H1 (cell line): ENCODE results near the gene EIF2S2. TPM values are rescaled to one million over a fixed set of nuclear protein-coding genes. Genes with fewer than 3 reads are reported as not detected.

Experiments
- CTCF ChIA-PET: fragments of 300-600 bp; sonication (Branson Sonifier 250); formaldehyde crosslinking; loops from one replicate; lab custom pipeline; 2021; ENCODE audit not compliant: partially characterized antibody; lab: Charles Lee
- POLR2A ChIA-PET: fragments of 300-600 bp; sonication (Branson Sonifier 250); formaldehyde crosslinking; loops from one replicate; lab custom pipeline; 2021; ENCODE audit warnings: inconsistent platforms; ENCODE audit not compliant: partially characterized antibody; lab: Charles Lee
- DNase-seq, 2 experiments: peaks; one replicate each; pipeline versions ENCODE4 v3.0.0 to v3.0.0-alpha.2; 2010 to 2022; ENCODE audit warnings: low spot score in 2 of 2, low read depth in 1 of 2, mixed read lengths in 1 of 2
- FAIRE-seq: peaks from 2 replicates; lab custom pipeline; 2011; peaks lifted over from hg19 to GRCh38; lab: Jason Lieb, UNC
- H2AFZ ChIP-seq: 2 replicates; pipeline ENCODE4 v1.8.1; 2012; ENCODE audit warnings: low read length, inconsistent platforms
- H2AK5ac ChIP-seq: 2 replicates; pipeline ENCODE4 v1.6.1; 2013; ENCODE audit warnings: low read depth, low read length
- H2BK120ac ChIP-seq: replicated peaks from 2 replicates; pipeline ENCODE3; 2013; ENCODE audit warnings: low read depth, low read length, inconsistent platforms
- H2BK12ac ChIP-seq: 2 replicates; pipeline ENCODE4 v1.6.1; 2013; ENCODE audit warnings: low read depth, low read length
- H2BK15ac ChIP-seq: 2 replicates; pipeline ENCODE4 v1.6.1; 2013; ENCODE audit warnings: low read length
- H2BK20ac ChIP-seq: 2 replicates; pipeline ENCODE4 v1.6.1; 2013; ENCODE audit warnings: low read length
- H2BK5ac ChIP-seq: 2 replicates; pipeline ENCODE4 v1.6.1; 2013; ENCODE audit warnings: low read depth, low read length
- H3K14ac ChIP-seq: 2 replicates; pipeline ENCODE4 v1.6.1; 2013; ENCODE audit warnings: inconsistent platforms; ENCODE audit not compliant: insufficient read length
- H3K18ac ChIP-seq: 2 replicates; pipeline ENCODE4 v1.6.1; 2013; ENCODE audit warnings: low read length; ENCODE audit errors: extremely low read depth
- H3K23ac ChIP-seq: 2 replicates; pipeline ENCODE4 v1.6.1; 2013; ENCODE audit warnings: inconsistent platforms; ENCODE audit not compliant: insufficient read length
- H3K23me2 ChIP-seq: 2 replicates; pipeline ENCODE4 v1.6.1; 2013; ENCODE audit warnings: low read depth, low read length
- H3K27ac ChIP-seq: 2 replicates; pipeline ENCODE4 v1.6.1; 2011; ENCODE audit warnings: low read depth, low read length, inconsistent platforms
- H3K27me3 ChIP-seq, 4 experiments: replicated peaks in 1 of 4; 1 replicate in 1 of 4; 2 replicates in 3 of 4; pipeline versions ENCODE4 v1.6.1 to v1.8.1; 2011 to 2013; ENCODE audit warnings: low read length in 3 of 4, mild to moderate bottlenecking in 3 of 4, inconsistent platforms in 2 of 4, mixed read lengths in 2 of 4, moderate library complexity in 1 of 4; ENCODE audit not compliant: control insufficient read depth in 3 of 4, insufficient read depth in 3 of 4; ENCODE audit errors: extremely low read depth in 1 of 4
- H3K36me3 ChIP-seq, 4 experiments: 2 replicates each; pipeline versions ENCODE4 v1.6.1 to v1.8.1; 2011 to 2013; ENCODE audit warnings: mild to moderate bottlenecking in 4 of 4, low read length in 3 of 4, moderate library complexity in 2 of 4, control low read depth in 1 of 4, inconsistent platforms in 1 of 4; ENCODE audit not compliant: insufficient read depth in 4 of 4, control insufficient read depth in 2 of 4
- H3K4ac ChIP-seq: replicated peaks from 2 replicates; pipeline ENCODE3; 2013; ENCODE audit warnings: low read length, low read depth, mixed read lengths, inconsistent platforms; ENCODE audit not compliant: insufficient read length
- H3K4me1 ChIP-seq, 4 experiments: replicated peaks in 1 of 4; 1 replicate in 1 of 4; 2 replicates in 3 of 4; pipeline versions ENCODE4 v1.6.1 to v1.8.1; 2011 to 2013; ENCODE audit warnings: low read length in 3 of 4, inconsistent platforms in 2 of 4, mixed read lengths in 1 of 4; ENCODE audit not compliant: insufficient read depth in 4 of 4, control insufficient read depth in 3 of 4
- H3K4me2 ChIP-seq, 2 experiments: 2 replicates each; pipeline versions ENCODE4 v1.6.1 to v1.8.1; 2011 to 2013; ENCODE audit warnings: low read depth in 2 of 2, low read length in 2 of 2, control low read depth in 1 of 2, inconsistent platforms in 1 of 2, mild to moderate bottlenecking in 1 of 2; ENCODE audit not compliant: insufficient read depth in 1 of 2
- H3K4me3 ChIP-seq, 4 experiments: fragments of 200-600, 300-600 bp in 1 of 4; sonication (generic), shearing (Covaris generic), sonication (Bioruptor Twin) in 1 of 4; 2 replicates each; pipeline versions ENCODE4 v1.5.1 to v1.8.1; 2011 to 2016; ENCODE audit warnings: low read length in 4 of 4, low read depth in 3 of 4, control low read depth in 2 of 4, inconsistent platforms in 2 of 4, mild to moderate bottlenecking in 2 of 4, mixed read lengths in 1 of 4, moderate library complexity in 1 of 4; ENCODE audit not compliant: insufficient read depth in 2 of 4; ENCODE audit errors: extremely low read depth in 1 of 4
- H3K56ac ChIP-seq: replicated peaks from 2 replicates; pipeline ENCODE3; 2013; ENCODE audit warnings: low read depth, mild to moderate bottlenecking, mixed read lengths, low read length, inconsistent platforms; ENCODE audit not compliant: insufficient read length
- H3K79me1 ChIP-seq: 2 replicates; pipeline ENCODE4 v1.6.1; 2013; ENCODE audit warnings: low read depth, low read length, control low read depth
- H3K79me2 ChIP-seq, 2 experiments: 2 replicates each; pipeline versions ENCODE4 v1.6.1 to v1.8.1; 2012 to 2013; ENCODE audit warnings: low read length in 2 of 2, mild to moderate bottlenecking in 2 of 2, inconsistent platforms in 1 of 2; ENCODE audit not compliant: insufficient read depth in 2 of 2, control insufficient read depth in 1 of 2
- H3K9ac ChIP-seq, 4 experiments: replicated peaks in 1 of 4; 1 replicate in 1 of 4; 2 replicates in 3 of 4; pipeline versions ENCODE4 v1.6.1 to v1.8.1; 2011 to 2013; ENCODE audit warnings: low read depth in 3 of 4, low read length in 3 of 4, control low read depth in 2 of 4, mild to moderate bottlenecking in 2 of 4, moderate library complexity in 2 of 4, inconsistent platforms in 1 of 4; ENCODE audit errors: extremely low read depth in 1 of 4
- H3K9me3 ChIP-seq, 2 experiments: 2 replicates each; pipeline versions ENCODE4 v1.6.1 to v1.8.1; 2012 to 2013; ENCODE audit warnings: mild to moderate bottlenecking in 2 of 2, moderate library complexity in 2 of 2, control low read depth in 1 of 2, inconsistent platforms in 1 of 2, low read depth in 1 of 2, low read length in 1 of 2, mixed read lengths in 1 of 2; ENCODE audit not compliant: insufficient read depth in 2 of 2
- H4K20me1 ChIP-seq, 2 experiments: replicated peaks in 1 of 2; 2 replicates each; pipeline versions ENCODE3 to v1.8.1; 2011 to 2013; ENCODE audit warnings: inconsistent platforms in 2 of 2, low read length in 2 of 2, mild to moderate bottlenecking in 1 of 2; ENCODE audit not compliant: insufficient read depth in 2 of 2, control insufficient read depth in 1 of 2
- H4K5ac ChIP-seq: 2 replicates; pipeline ENCODE4 v1.6.1; 2013; ENCODE audit warnings: low read length, low read depth, mixed read lengths, inconsistent platforms; ENCODE audit not compliant: insufficient read length
- H4K8ac ChIP-seq: 2 replicates; pipeline ENCODE4 v1.8.0; 2013; ENCODE audit warnings: mild to moderate bottlenecking, moderate library complexity, low read length, inconsistent platforms; ENCODE audit not compliant: insufficient read depth; ENCODE audit errors: extremely low read depth
- H4K91ac ChIP-seq: replicated peaks from 2 replicates; pipeline ENCODE3; 2013; ENCODE audit warnings: low read length, mixed read lengths, inconsistent platforms; ENCODE audit not compliant: insufficient read length
- CHD1 ChIP-seq: IDR thresholded peaks from 2 replicates; pipeline ENCODE4 v1.6.1; 2012; ENCODE audit warnings: low read depth, low read length, improper control_type of control experiment
- CREB1 ChIP-seq: IDR thresholded peaks from 2 replicates; pipeline ENCODE4 v1.6.1; 2012; ENCODE audit warnings: inconsistent platforms
- E2F6 ChIP-seq: IDR thresholded peaks from 2 replicates; pipeline ENCODE4 v1.6.1; 2012; ENCODE audit warnings: inconsistent platforms
- EZH2 ChIP-seq: fragments of 200-600 bp; sonication (generic); IDR thresholded peaks from 2 replicates; pipeline ENCODE4 v1.7.1; 2012; ENCODE audit warnings: low read depth, mild to moderate bottlenecking, moderate library complexity, low read length, inconsistent platforms; ENCODE audit not compliant: severe bottlenecking
- GTF2F1 ChIP-seq: IDR thresholded peaks from 2 replicates; pipeline ENCODE4 v1.6.1; 2012; ENCODE audit warnings: low read depth, low read length, improper control_type of control experiment, borderline replicate concordance
- JUND ChIP-seq: IDR thresholded peaks from 2 replicates; pipeline ENCODE4 v1.6.1; 2011; ENCODE audit warnings: mild to moderate bottlenecking, improper control_type of control experiment, low read length
- KDM5A ChIP-seq: fragments of 200-600 bp; IDR thresholded peaks from 2 replicates; pipeline ENCODE4 v1.7.1; 2012; ENCODE audit warnings: mild to moderate bottlenecking, low read length, inconsistent platforms, mixed read lengths
- MAX ChIP-seq: IDR thresholded peaks from 2 replicates; pipeline ENCODE4 v1.6.1; 2012; ENCODE audit warnings: inconsistent platforms
- NRF1 ChIP-seq: IDR thresholded peaks from 2 replicates; pipeline ENCODE4 v1.6.1; 2011; ENCODE audit warnings: mild to moderate bottlenecking, low read depth, low read length, improper control_type of control experiment
- POU5F1 ChIP-seq: IDR thresholded peaks from 2 replicates; pipeline ENCODE4 v1.6.1; 2011; ENCODE audit warnings: low read depth, mild to moderate bottlenecking, low read length, moderate library complexity
- RAD21 ChIP-seq, 2 experiments: IDR thresholded peaks in 1 of 2; conservative IDR thresholded peaks in 1 of 2; 2 replicates each; pipeline ENCODE4 v1.6.1; 2011; ENCODE audit warnings: low read depth in 2 of 2, low read length in 2 of 2, improper control_type of control experiment in 1 of 2, inconsistent platforms in 1 of 2, mild to moderate bottlenecking in 1 of 2, moderate library complexity in 1 of 2
- SAP30 ChIP-seq: fragments of 300-600 bp; sonication (generic); IDR thresholded peaks from 2 replicates; pipeline ENCODE4 v1.7.1; 2012; ENCODE audit warnings: low read length, moderate library complexity, mild to moderate bottlenecking, inconsistent platforms; ENCODE audit not compliant: insufficient read depth, insufficient replicate concordance
- SUZ12 ChIP-seq: fragments of 200-600 bp; sonication (generic); IDR thresholded peaks from 2 replicates; pipeline ENCODE4 v1.6.1; 2012; ENCODE audit warnings: mild to moderate bottlenecking, inconsistent platforms, low read length, moderate library complexity, mixed read lengths
- YY1 ChIP-seq: IDR thresholded peaks from 2 replicates; pipeline ENCODE4 v1.6.1; 2011; ENCODE audit warnings: low read depth, mild to moderate bottlenecking, low read length
- WGBS, 2 experiments: shearing (Covaris generic) in 1 of 2; methylation state at CpG; one replicate each; pipeline versions ENCODE4 v1.1.6 to v1.1.7; 2013 to 2015; ENCODE audit warnings: low lambda C conversion rate in 2 of 2, mixed read lengths in 2 of 2, inconsistent platforms in 1 of 2, low coverage in 1 of 2, missing lambda C conversion rate in 1 of 2; ENCODE audit not compliant: insufficient replicate concordance in 2 of 2, insufficient coverage in 1 of 2, insufficient read length in 1 of 2; ENCODE audit errors: extremely low coverage in 1 of 2, missing lambda C conversion rate in 1 of 2; 5-methylcytosine and 5-hydroxymethylcytosine counted together
- polyA plus RNA-seq, 7 experiments: library from polyadenylated mRNA; depleted of rRNA in 3 of 7; stranded (reverse) in 5 of 7; unstranded in 2 of 7; fragments of >200 nt in 5 of 7; fragments of 200-250 nt in 2 of 7; gene quantifications; 1 replicate in 5 of 7; 2 replicates in 1 of 7; 4 replicates in 1 of 7; pipeline versions ENCODE4 v1.2.1 to v1.2.3, GENCODE V29; 2011 to 2013; ENCODE audit warnings: missing spikeins in 2 of 7, mixed read lengths in 2 of 7
- total RNA-seq: library from RNA; stranded (reverse); fragmentation: NEBNext Ultra II Directional; extraction: Animal tissue kit (Norgen Biotek cat#: 25700); gene quantifications from 2 replicates; pipeline ENCODE4 v1.2.1, GENCODE V29; 2021

EIF2S2 gene
- total and polyA plus RNA-seq, 2 of the 8 experiments (the other 6 are each of a cell fraction or from before 2014, with no cell fraction given), result 59.5 to 142 TPM

- Histone ChIP-seq H2AK5ac (no peak overlapping the region), H3K4me2 (no peak overlapping the region), H3K79me1 (no peaks in the 10 kb centered on the region), H3K9me3 (no peaks in the 10 kb centered on the region), H3K4ac (no peak overlapping the region), H2BK12ac (no peak overlapping the region), H3K14ac (no peak overlapping the region), H3K56ac (no peak overlapping the region), H4K8ac (no peak overlapping the region), H2AFZ (no peak overlapping the region), H2BK5ac (no peak overlapping the region), H3K79me2 (no peaks in the 10 kb centered on the region), H3K36me3 (no peaks in the 10 kb centered on the region), H2BK20ac (no peak overlapping the region), H3K27ac (no peak overlapping the region), H4K5ac (no peak overlapping the region), H3K9ac (no peak overlapping the region), H4K91ac (no peak overlapping the region), H3K18ac (no peak overlapping the region), H3K23me2 (no peaks in the 10 kb centered on the region), H2BK120ac (no peak overlapping the region), H4K20me1 (no peaks in the 10 kb centered on the region), H3K4me3 (no peak overlapping the region), H3K4me1 (peaks cover 0 to 5% (median 2%) of the 10 kb centered on the region in 4 experiments; a peak in 4 of 7 replicates), H3K27me3 (peaks cover 0 to 7% (median 5%) of the 10 kb centered on the region in 4 experiments; a peak in 3 of 7 replicates), H2BK15ac (no peak overlapping the region), H3K23ac (no peak overlapping the region)
- FAIRE-seq (no peak), DNase-seq (no peak)
- CTCF ChIA-PET, result no interaction called here
- POLR2A ChIA-PET, result no interaction called here
- 75% methylated on average over 2 of the region's 2 CpGs; no CpG with 5 or more reads in 1 of the 2 experiments for WGBS, 2 experiments
- TF ChIP-seq SAP30 (no peak), YY1 (no peak), CHD1 (no peak), MAX (no peak), GTF2F1 (no peak), EZH2 (no peak), E2F6 (no peak), CREB1 (no peak), SUZ12 (no peak), RAD21 (IDR thresholded peaks at IDR 0.05 in 1 of 2, conservative IDR thresholded peaks at IDR 0.05 in 1 of 2; ENCODE audit: low read depth in 2 of 2, low read length in 2 of 2) (no peak), JUND (no peak), POU5F1 (no peak), NRF1 (no peak), KDM5A (no peak)
These were observed 43.8 kb upstream of the EIF2S2 start for GRCh38 chr20:34155836-34156235.
